Colonic mucosa (tissue), 4 donors: ENCODE data around the gene AHCTF1. TPM values are rescaled to one million over a fixed set of nuclear protein-coding genes. Genes with fewer than 3 reads are reported as not detected.

ENCODE experiments used
- DNase-seq: peaks from one replicate; pipeline ENCODE4 v3.0.0-alpha.2; 2020
- H3K27ac ChIP-seq: fragments of 200-600 bp; one replicate; pipeline ENCODE4 v1.8.0; 2021
- H3K27me3 ChIP-seq: fragments of 200-600 bp; one replicate; pipeline ENCODE4 v1.8.0; 2021
- H3K36me3 ChIP-seq: fragments of 200-600 bp; one replicate; pipeline ENCODE4 v1.8.0; 2021
- H3K4me1 ChIP-seq: fragments of 200-600 bp; one replicate; pipeline ENCODE4 v1.8.0; 2021; ENCODE audit warnings: mild to moderate bottlenecking
- H3K4me3 ChIP-seq: fragments of 200-600 bp; one replicate; pipeline ENCODE4 v1.8.0; 2021
- H3K9ac ChIP-seq, 2 donors: one replicate each; pipeline ENCODE4 v1.7.0; 2013; ENCODE audit warnings: control low read depth in 2 of 2, low read depth in 2 of 2, low read length in 2 of 2
- H3K9me3 ChIP-seq: fragments of 200-600 bp; one replicate; pipeline ENCODE4 v1.8.0; 2021
- CTCF ChIP-seq: fragments of 200-600 bp; IDR thresholded peaks from one replicate; pipeline ENCODE4 v1.8.0; 2022; ENCODE audit warnings: antibody characterized with exemption, mild to moderate bottlenecking
- intact Hi-C: fragments of 100-400 bp; cut with DNase I; formaldehyde crosslinking; loops from one replicate; pipeline ENCODE4 v1.14.1; 2022
- total RNA-seq, 2 donors: library from RNA; stranded (reverse); fragmentation: NEBNext Ultra II Directional in 1 of 2; extraction: Animal tissue kit (Norgen Biotek cat#: 25700) in 1 of 2; gene quantifications; one replicate each; pipeline ENCODE4 v1.2.1, GENCODE V29; 2021
- donor health status: healthy.
- donor health status: DM: no; HTN: no; CAD: no.
- donor health status: DM: no; HTN: no; CAD: no.

The AHCTF1 gene
- total RNA-seq, 2 donors from 2014 or later = 22.8 to 24.5 TPM

GRCh38 chr1:246791303-246791918 is 140.3 kb downstream of the AHCTF1 start:
- Histone ChIP-seq H3K9me3 (no peaks in the 10 kb centered on the region), H3K9ac (no peak overlapping the region), H3K4me3 (no peak overlapping the region), H3K27me3 (no peaks in the 10 kb centered on the region), H3K4me1 (peaks cover 3% of the 10 kb centered on the region), H3K27ac (no peak overlapping the region), H3K36me3 (no peaks in the 10 kb centered on the region)
- intact Hi-C loops = no loop called here
- TF ChIP-seq CTCF = no peak
- no peak for DNase-seq

- Histone ChIP-seq H3K9ac (no peak overlapping the region), H3K4me1 (peaks cover 3% of the 10 kb centered on the region), H3K4me3 (no peak overlapping the region), H3K9me3 (no peaks in the 10 kb centered on the region), H3K27me3 (no peaks in the 10 kb centered on the region), H3K36me3 (no peaks in the 10 kb centered on the region), H3K27ac (no peak overlapping the region)
- intact Hi-C loops = no loop called here
- no peak for TF ChIP-seq CTCF
- no peak for DNase-seq
These were observed 140.9 kb downstream of the AHCTF1 start for GRCh38 chr1:246790833-246791232.

GRCh38 chr1:246790364-246790763 is 141.4 kb downstream of the AHCTF1 start:
- Histone ChIP-seq H3K27me3 (no peaks in the 10 kb centered on the region), H3K36me3 (no peaks in the 10 kb centered on the region)
- TF ChIP-seq CTCF = no peak

GRCh38 chr1:246789454-246790339 is 142.1 kb downstream of the AHCTF1 start:
- Histone ChIP-seq H3K9me3 (no peaks in the 10 kb centered on the region), H3K27me3 (no peaks in the 10 kb centered on the region), H3K36me3 (no peaks in the 10 kb centered on the region), H3K4me1 (peaks cover 3% of the 10 kb centered on the region), H3K9ac (no peak overlapping the region), H3K27ac (no peak overlapping the region), H3K4me3 (peak overlapping the region; percentile 25)
- no peak for TF ChIP-seq CTCF
- intact Hi-C loops = no loop called here
- DNase-seq = no peak

More at GRCh38 chr1:246790364-246790763, 141.4 kb downstream of the AHCTF1 start:
- H3K4me1 ChIP-seq = peaks cover 3% of the 10 kb centered on the region
- DNase-seq = no peak
- H3K9ac ChIP-seq = no peak overlapping the region
- no peaks in the 10 kb centered on the region for H3K9me3 ChIP-seq
- no peak overlapping the region for H3K27ac ChIP-seq
- intact Hi-C loops = no loop called here
- H3K4me3 ChIP-seq = no peak overlapping the region

Other genes with a start within 250 kb of the AHCTF1 start
- 10 to 100 TPM; 29.9 to 40.1 TPM for gene SCCPDH, start 207.5 kb downstream of the AHCTF1 start, total RNA-seq
- gene ZNF695, start 76.1 kb upstream of the AHCTF1 start, total RNA-seq = 1 to 10 TPM; 1.2 to 5.3 TPM
- 1 to 10 TPM; 1.7 to 2.6 TPM for gene ZNF670, start 146.9 kb upstream of the AHCTF1 start, total RNA-seq
- 1 to 10 TPM; 6.2 to 6.5 TPM for gene ZNF669, start 172.4 kb upstream of the AHCTF1 start, total RNA-seq
- 10 to 100 TPM; 31.6 to 43.2 TPM for gene ZNF124, start 240.1 kb upstream of the AHCTF1 start, total RNA-seq